Stimulated activated CD4-positive, alpha-beta T cell treated with anti-CD3 and anti-CD28 coated beads, Interleukin-4, amount 100 ng/mL, for 1 hour (primary cell): ENCODE measurements around the gene ZNF878.

Source experiments
- DNase-seq: peaks from one replicate; pipeline ENCODE4 v3.0.0-alpha.2; 2020

ZNF878 gene

DNA sequence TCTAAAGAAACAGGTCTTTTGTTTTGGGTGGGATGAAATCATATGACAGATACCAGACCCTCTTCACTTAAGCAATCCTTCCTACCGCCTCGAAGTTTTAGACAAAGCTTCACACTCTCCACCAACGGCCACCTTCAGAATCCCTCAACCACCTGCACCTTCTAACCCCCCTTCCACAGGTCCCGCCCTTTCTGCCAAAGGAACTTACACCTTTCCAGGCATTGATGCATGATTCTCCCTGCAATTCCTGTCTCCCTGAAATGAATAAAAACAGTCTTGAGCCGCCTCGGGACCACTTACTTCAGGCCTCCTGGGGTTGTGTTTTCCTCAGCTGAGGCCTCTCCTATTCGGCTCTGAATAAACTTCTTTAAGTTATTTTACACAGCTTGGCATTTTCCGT lies 18.1 kb downstream of the ZNF878 start:
- no peak for DNase-seq

- no peak for DNase-seq
Observed at GRCh38 chr19:12034198-12034597, 18.6 kb downstream of the ZNF878 start.

- DNase-seq: no peak
Observed at GRCh38 chr19:12015753-12016116, 37.0 kb downstream of the ZNF878 start.

DNA sequence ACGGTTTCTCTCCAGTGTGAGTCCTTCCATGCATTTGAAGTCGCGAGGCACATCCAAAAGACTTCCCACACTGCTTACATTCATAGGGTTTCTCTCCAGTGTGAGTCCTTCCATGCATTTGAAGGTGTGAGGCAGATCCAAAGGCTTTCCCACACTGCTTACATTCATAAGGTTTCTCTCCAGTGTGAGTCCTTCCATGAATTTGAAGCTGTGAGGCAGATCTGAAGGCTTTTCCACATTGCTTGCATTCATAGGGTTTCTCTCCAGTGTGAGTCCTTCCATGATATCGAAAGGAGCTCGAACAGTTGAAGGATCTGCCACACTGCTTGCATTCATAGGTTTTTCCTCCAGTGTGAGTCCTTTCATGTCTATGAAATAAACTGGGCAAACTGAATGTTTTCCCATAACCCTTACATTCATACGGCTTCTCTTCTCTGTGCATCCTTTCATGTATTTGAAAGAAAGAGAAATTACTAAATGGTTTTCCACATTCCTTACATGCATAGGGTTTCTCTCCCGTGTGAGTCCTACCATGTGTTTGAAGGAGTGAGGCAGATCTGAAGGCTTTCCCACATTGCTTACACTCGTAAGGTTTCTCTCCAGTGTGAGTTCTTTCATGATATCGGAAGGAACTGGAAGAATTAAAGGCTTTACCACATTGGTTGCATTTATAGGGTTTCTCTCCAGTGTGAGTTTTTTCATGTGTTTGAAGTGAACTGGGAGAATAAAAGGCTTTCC lies 37.6 kb downstream of the ZNF878 start:
- no peak for DNase-seq

- DNase-seq: no peak
Observed at GRCh38 chr19:12000152-12000981, 52.4 kb downstream of the ZNF878 start.

DNA sequence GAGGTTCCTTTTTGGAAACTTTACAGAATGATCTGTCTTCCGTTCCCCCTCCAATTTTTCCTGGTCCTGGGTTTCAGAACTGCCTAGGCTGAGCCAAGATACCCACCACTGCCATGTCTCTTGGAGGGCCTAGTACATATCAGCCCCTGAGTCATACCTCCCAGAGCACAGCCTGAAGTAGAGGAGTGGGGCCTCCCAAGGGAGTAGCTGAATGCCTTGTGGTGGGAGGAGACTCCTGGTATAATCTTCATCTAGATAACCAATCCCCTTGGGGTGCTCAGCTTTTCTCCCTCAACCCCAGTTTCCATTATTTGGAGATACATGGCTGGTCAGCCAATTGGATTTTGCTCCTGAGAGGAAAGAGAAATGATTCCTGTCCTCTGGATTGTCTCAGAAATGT lies 57.6 kb downstream of the ZNF878 start:
- DNase-seq: no peak
